Tibial nerve (tissue), 3 donors: Measurements from ENCODE around the gene MRPS9.

Experiments
- POLR2A ChIP-seq, 2 donors: fragments of 450-650 bp; IDR thresholded peaks; one replicate each; pipeline ENCODE4 v1.6.1; 2017; ENCODE audit warnings: antibody characterized with exemption in 2 of 2, mild to moderate bottlenecking in 2 of 2, moderate library complexity in 2 of 2
- TF ChIP-seq, protein P1 (sequence below), 5 experiments: fragments of 200-600 bp in 3 of 5; fragments of 450-650 bp in 2 of 5; sonication (generic) in 3 of 5; IDR thresholded peaks; one replicate each; pipeline ENCODE4 v1.5.1; 2016 to 2019; ENCODE audit warnings: antibody characterized with exemption in 5 of 5, mild to moderate bottlenecking in 3 of 5, moderate library complexity in 2 of 5

DNA sequence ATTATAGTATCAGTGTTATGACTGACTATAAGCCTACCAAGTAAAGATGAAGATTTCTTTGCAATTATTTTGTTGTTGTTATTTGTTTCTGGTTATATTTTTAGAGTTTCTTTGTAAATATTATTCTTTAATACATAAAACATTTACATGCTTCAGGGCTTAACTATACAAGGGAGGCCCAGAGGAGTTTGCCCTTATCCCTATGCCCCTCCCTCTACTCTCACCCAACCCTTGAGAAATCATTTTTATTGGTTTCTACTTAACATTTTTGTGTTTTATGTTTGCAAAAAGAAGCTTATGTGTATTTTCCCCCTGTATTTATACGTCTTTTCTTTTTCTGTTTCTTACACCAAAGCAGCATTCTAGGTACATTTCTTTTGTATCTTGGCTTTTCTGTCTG is 30.5 kb downstream of the MRPS9 start:
- TF ChIP-seq, protein P1, sequence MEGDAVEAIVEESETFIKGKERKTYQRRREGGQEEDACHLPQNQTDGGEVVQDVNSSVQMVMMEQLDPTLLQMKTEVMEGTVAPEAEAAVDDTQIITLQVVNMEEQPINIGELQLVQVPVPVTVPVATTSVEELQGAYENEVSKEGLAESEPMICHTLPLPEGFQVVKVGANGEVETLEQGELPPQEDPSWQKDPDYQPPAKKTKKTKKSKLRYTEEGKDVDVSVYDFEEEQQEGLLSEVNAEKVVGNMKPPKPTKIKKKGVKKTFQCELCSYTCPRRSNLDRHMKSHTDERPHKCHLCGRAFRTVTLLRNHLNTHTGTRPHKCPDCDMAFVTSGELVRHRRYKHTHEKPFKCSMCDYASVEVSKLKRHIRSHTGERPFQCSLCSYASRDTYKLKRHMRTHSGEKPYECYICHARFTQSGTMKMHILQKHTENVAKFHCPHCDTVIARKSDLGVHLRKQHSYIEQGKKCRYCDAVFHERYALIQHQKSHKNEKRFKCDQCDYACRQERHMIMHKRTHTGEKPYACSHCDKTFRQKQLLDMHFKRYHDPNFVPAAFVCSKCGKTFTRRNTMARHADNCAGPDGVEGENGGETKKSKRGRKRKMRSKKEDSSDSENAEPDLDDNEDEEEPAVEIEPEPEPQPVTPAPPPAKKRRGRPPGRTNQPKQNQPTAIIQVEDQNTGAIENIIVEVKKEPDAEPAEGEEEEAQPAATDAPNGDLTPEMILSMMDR (IDR thresholded peaks at IDR 0.05), result no peak
- TF ChIP-seq POLR2A (IDR thresholded peaks at IDR 0.05), result no peak
